Measurements from ENCODE around the gene SEMA3A. TPM values are rescaled to one million over a fixed set of nuclear protein-coding genes. Genes with fewer than 3 reads are reported as not detected.
A peak's percentile ranks its signal among the peaks of the same experiment; 100 is the strongest.

Gene SEMA3A
- polyA plus RNA-seq, 4 donors = 2.4 to 11.4 TPM; not detected in 2

GRCh38 chr7:84040355-84040754 lies 154.2 kb downstream of the SEMA3A start:
- Histone ChIP-seq H3K27me3 (ENCODE audit: control insufficient read depth in 3 of 3, insufficient read depth in 3 of 3, low read length in 3 of 3) (no peaks in the 10 kb centered on the region), H3K27ac (ENCODE audit: low read depth in 1 of 3, low read length in 2 of 3) (no peak overlapping the region), H3K4me3 (ENCODE audit: low read depth in 1 of 3, low read length in 3 of 3) (no peak overlapping the region), H3K4me1 (ENCODE audit: control insufficient read depth in 3 of 3, insufficient read depth in 2 of 3, low read depth in 1 of 3, low read length in 2 of 3) (no peaks in the 10 kb centered on the region), H3K9me3 (ENCODE audit: control insufficient read depth in 2 of 2, insufficient read depth in 1 of 2, low read depth in 1 of 2, low read length in 1 of 2) (no peaks in the 10 kb centered on the region), H3K36me3 (ENCODE audit: control insufficient read depth in 3 of 3, insufficient read depth in 2 of 3, low read depth in 1 of 3, low read length in 3 of 3) (no peaks in the 10 kb centered on the region)
- FAIRE-seq (no peak), DNase-seq (no peak)
- WGBS, 3 donors = 63 to 81% (median 69%) methylated on average over 3 of the region's 3 CpGs

GRCh38 chr7:84039432-84039831 lies 155.2 kb downstream of the SEMA3A start:
- no peak overlapping the region for H3K4me3 ChIP-seq (ENCODE audit: low read depth in 1 of 3, low read length in 3 of 3)
- no peaks in the 10 kb centered on the region for H3K4me1 ChIP-seq (ENCODE audit: control insufficient read depth in 3 of 3, insufficient read depth in 2 of 3, low read depth in 1 of 3, low read length in 2 of 3)
- FAIRE-seq (no peak), DNase-seq (no peak)
- H3K9me3 ChIP-seq (ENCODE audit: control insufficient read depth in 2 of 2, insufficient read depth in 1 of 2, low read depth in 1 of 2, low read length in 1 of 2) = no peaks in the 10 kb centered on the region
- no peaks in the 10 kb centered on the region for H3K27me3 ChIP-seq (ENCODE audit: control insufficient read depth in 3 of 3, insufficient read depth in 3 of 3, low read length in 3 of 3)
- H3K36me3 ChIP-seq (ENCODE audit: control insufficient read depth in 3 of 3, insufficient read depth in 2 of 3, low read depth in 1 of 3, low read length in 3 of 3) = no peaks in the 10 kb centered on the region
- H3K27ac ChIP-seq (ENCODE audit: low read depth in 1 of 3, low read length in 2 of 3) = no peak overlapping the region

GRCh38 chr7:84027678-84028077 lies 166.9 kb downstream of the SEMA3A start:
- 94 to 95% (median 94%) methylated on average over 3 of the region's 3 CpGs for WGBS, 3 donors
- no peak overlapping the region for H3K4me3 ChIP-seq (ENCODE audit: low read depth in 1 of 3, low read length in 3 of 3)
- no peaks in the 10 kb centered on the region for H3K27me3 ChIP-seq (ENCODE audit: control insufficient read depth in 3 of 3, insufficient read depth in 3 of 3, low read length in 3 of 3)
- no peak overlapping the region for H3K27ac ChIP-seq (ENCODE audit: low read depth in 1 of 3, low read length in 2 of 3)
- DNase-seq (no peak), FAIRE-seq (no peak)
- no peaks in the 10 kb centered on the region for H3K9me3 ChIP-seq (ENCODE audit: control insufficient read depth in 2 of 2, insufficient read depth in 1 of 2, low read depth in 1 of 2, low read length in 1 of 2)
- no peaks in the 10 kb centered on the region for H3K36me3 ChIP-seq (ENCODE audit: control insufficient read depth in 3 of 3, insufficient read depth in 2 of 3, low read depth in 1 of 3, low read length in 3 of 3)
- H3K4me1 ChIP-seq (ENCODE audit: control insufficient read depth in 3 of 3, insufficient read depth in 2 of 3, low read depth in 1 of 3, low read length in 2 of 3) = peaks cover 0 to 6% (median 4%) of the 10 kb centered on the region in 3 donors

GRCh38 chr7:84025332-84025927 lies 169.2 kb downstream of the SEMA3A start:
- Histone ChIP-seq H3K27me3 (ENCODE audit: control insufficient read depth in 3 of 3, insufficient read depth in 3 of 3, low read length in 3 of 3) (no peaks in the 10 kb centered on the region), H3K9me3 (ENCODE audit: control insufficient read depth in 2 of 2, insufficient read depth in 1 of 2, low read depth in 1 of 2, low read length in 1 of 2) (no peaks in the 10 kb centered on the region), H3K36me3 (ENCODE audit: control insufficient read depth in 3 of 3, insufficient read depth in 2 of 3, low read depth in 1 of 3, low read length in 3 of 3) (no peaks in the 10 kb centered on the region), H3K4me1 (ENCODE audit: control insufficient read depth in 3 of 3, insufficient read depth in 2 of 3, low read depth in 1 of 3, low read length in 2 of 3) (peaks cover 0 to 7% (median 4%) of the 10 kb centered on the region in 3 donors), H3K27ac (ENCODE audit: low read depth in 1 of 3, low read length in 2 of 3) (no peak overlapping the region), H3K4me3 (ENCODE audit: low read depth in 1 of 3, low read length in 3 of 3) (no peak overlapping the region)
- 14 to 40% (median 36%) methylated on average over 3 of the region's 3 CpGs for WGBS, 3 donors
- no peak for FAIRE-seq
- DNase-seq = peak; percentile 18 to 22

- 17 to 52% (median 27%) methylated on average over 5 of the region's 5 CpGs for WGBS, 3 donors
- FAIRE-seq (no peak), DNase-seq (peak; percentile 64 to 71)
- Histone ChIP-seq H3K27me3 (ENCODE audit: control insufficient read depth in 3 of 3, insufficient read depth in 3 of 3, low read length in 3 of 3) (no peaks in the 10 kb centered on the region), H3K36me3 (ENCODE audit: control insufficient read depth in 3 of 3, insufficient read depth in 2 of 3, low read depth in 1 of 3, low read length in 3 of 3) (no peaks in the 10 kb centered on the region), H3K4me3 (ENCODE audit: low read depth in 1 of 3, low read length in 3 of 3) (no peak overlapping the region), H3K27ac (ENCODE audit: low read depth in 1 of 3, low read length in 2 of 3) (no peak overlapping the region), H3K9me3 (ENCODE audit: control insufficient read depth in 2 of 2, insufficient read depth in 1 of 2, low read depth in 1 of 2, low read length in 1 of 2) (no peaks in the 10 kb centered on the region), H3K4me1 (ENCODE audit: control insufficient read depth in 3 of 3, insufficient read depth in 2 of 3, low read depth in 1 of 3, low read length in 2 of 3) (peaks cover 0 to 7% (median 4%) of the 10 kb centered on the region in 3 donors)
These were observed 171.8 kb downstream of the SEMA3A start for GRCh38 chr7:84022684-84023308.

- Histone ChIP-seq H3K9me3 (ENCODE audit: control insufficient read depth in 2 of 2, insufficient read depth in 1 of 2, low read depth in 1 of 2, low read length in 1 of 2) (no peaks in the 10 kb centered on the region), H3K36me3 (ENCODE audit: control insufficient read depth in 3 of 3, insufficient read depth in 2 of 3, low read depth in 1 of 3, low read length in 3 of 3) (no peaks in the 10 kb centered on the region), H3K27ac (ENCODE audit: low read depth in 1 of 3, low read length in 2 of 3) (no peak overlapping the region), H3K4me1 (ENCODE audit: control insufficient read depth in 3 of 3, insufficient read depth in 2 of 3, low read depth in 1 of 3, low read length in 2 of 3) (peaks cover 0 to 7% (median 4%) of the 10 kb centered on the region in 3 donors), H3K27me3 (ENCODE audit: control insufficient read depth in 3 of 3, insufficient read depth in 3 of 3, low read length in 3 of 3) (no peaks in the 10 kb centered on the region), H3K4me3 (ENCODE audit: low read depth in 1 of 3, low read length in 3 of 3) (no peak overlapping the region)
- 30 to 71% (median 42%) methylated on average over 2 of the region's 2 CpGs for WGBS, 3 donors
- DNase-seq (no peak), FAIRE-seq (no peak)
These were observed 172.6 kb downstream of the SEMA3A start for GRCh38 chr7:84022009-84022408.

GRCh38 chr7:84021292-84021908 lies 173.2 kb downstream of the SEMA3A start:
- no peak for DNase-seq
- no peaks in the 10 kb centered on the region for H3K9me3 ChIP-seq (ENCODE audit: control insufficient read depth in 2 of 2, insufficient read depth in 1 of 2, low read depth in 1 of 2, low read length in 1 of 2)
- H3K27ac ChIP-seq (ENCODE audit: low read depth in 1 of 3, low read length in 2 of 3) = no peak overlapping the region
- no peak for FAIRE-seq
- H3K4me1 ChIP-seq (ENCODE audit: control insufficient read depth in 3 of 3, insufficient read depth in 2 of 3, low read depth in 1 of 3, low read length in 2 of 3) = peaks cover 0 to 7% (median 4%) of the 10 kb centered on the region in 3 donors
- H3K27me3 ChIP-seq (ENCODE audit: control insufficient read depth in 3 of 3, insufficient read depth in 3 of 3, low read length in 3 of 3) = no peaks in the 10 kb centered on the region
- no peak overlapping the region for H3K4me3 ChIP-seq (ENCODE audit: low read depth in 1 of 3, low read length in 3 of 3)
- H3K36me3 ChIP-seq (ENCODE audit: control insufficient read depth in 3 of 3, insufficient read depth in 2 of 3, low read depth in 1 of 3, low read length in 3 of 3) = no peaks in the 10 kb centered on the region
- 73 to 82% (median 74%) methylated on average over 6 of the region's 6 CpGs for WGBS, 3 donors

GRCh38 chr7:84017651-84018050 lies 176.9 kb downstream of the SEMA3A start:
- FAIRE-seq (no peak), DNase-seq (no peak)
- Histone ChIP-seq H3K27me3 (ENCODE audit: control insufficient read depth in 3 of 3, insufficient read depth in 3 of 3, low read length in 3 of 3) (no peaks in the 10 kb centered on the region), H3K36me3 (ENCODE audit: control insufficient read depth in 3 of 3, insufficient read depth in 2 of 3, low read depth in 1 of 3, low read length in 3 of 3) (no peaks in the 10 kb centered on the region), H3K4me1 (ENCODE audit: control insufficient read depth in 3 of 3, insufficient read depth in 2 of 3, low read depth in 1 of 3, low read length in 2 of 3) (peaks cover 0 to under 1% (median 0%) of the 10 kb centered on the region in 3 donors), H3K9me3 (ENCODE audit: control insufficient read depth in 2 of 2, insufficient read depth in 1 of 2, low read depth in 1 of 2, low read length in 1 of 2) (no peaks in the 10 kb centered on the region), H3K4me3 (ENCODE audit: low read depth in 1 of 3, low read length in 3 of 3) (no peak overlapping the region), H3K27ac (ENCODE audit: low read depth in 1 of 3, low read length in 2 of 3) (no peak overlapping the region)
- WGBS, 3 donors = 55 to 72% (median 66%) methylated on average over 2 of the region's 2 CpGs
